Psoas muscle (tissue), 8 donors: ENCODE measurements around the gene NYAP2. TPM values are rescaled to one million over a fixed set of nuclear protein-coding genes. Genes with fewer than 3 reads are reported as not detected.

Source experiments
- ATAC-seq, 4 donors: fragments of 200-7000 bp; cut with Tn5 transposase; one replicate each; pipeline ENCODE4 v1.9.1; 2020; ENCODE audit warnings: moderate library complexity in 3 of 4, mild to moderate bottlenecking in 2 of 4
- DNase-seq, 2 donors: peaks; one replicate each; pipeline ENCODE4 v3.0.0-alpha.2; 2020
- H3K27ac ChIP-seq: fragments of 200-600 bp; one replicate; pipeline ENCODE4 v1.8.0; 2022
- H3K27me3 ChIP-seq, 3 donors: fragments of 200-600 bp in 1 of 3; one replicate each; pipeline versions ENCODE4 v1.6.1 to v1.8.0; 2013 to 2022; ENCODE audit warnings: low read length in 2 of 3, mild to moderate bottlenecking in 2 of 3, moderate library complexity in 1 of 3; ENCODE audit not compliant: insufficient read depth in 3 of 3
- H3K36me3 ChIP-seq, 2 donors: fragments of 200-600 bp in 1 of 2; one replicate each; pipeline versions ENCODE4 v1.6.1 to v1.8.0; 2013 to 2022; ENCODE audit warnings: low read depth in 1 of 2, mild to moderate bottlenecking in 1 of 2, moderate library complexity in 1 of 2; ENCODE audit not compliant: insufficient read depth in 1 of 2
- H3K4me1 ChIP-seq: fragments of 200-600 bp; one replicate; pipeline ENCODE4 v1.8.0; 2022
- H3K4me3 ChIP-seq: fragments of 200-600 bp; one replicate; pipeline ENCODE4 v1.8.0; 2022; ENCODE audit warnings: mild to moderate bottlenecking
- H3K9me3 ChIP-seq: fragments of 200-600 bp; one replicate; pipeline ENCODE4 v1.8.0; 2022
- CTCF ChIP-seq: fragments of 200-600 bp; IDR thresholded peaks from one replicate; pipeline ENCODE4 v1.8.0; 2022; ENCODE audit warnings: antibody characterized with exemption
- WGBS, 3 donors: extraction: QIAGEN DNeasy Blood & Tissue Kit; methylation state at CpG; one replicate each; pipeline versions ENCODE4 v1.1.6 to v1.1.7; 2013; 5-methylcytosine and 5-hydroxymethylcytosine counted together
- intact Hi-C, 2 donors: fragments of 100-400 bp; cut with DNase I; formaldehyde crosslinking; loops; one replicate each; pipeline versions ENCODE4 v1.11.0 to v1.14.2; 2022
- polyA plus RNA-seq, 3 donors: library from polyadenylated mRNA; stranded (reverse); fragments of 200-250 nt; gene quantifications; one replicate each; pipeline ENCODE4 v1.2.3, GENCODE V29; 2013
- total RNA-seq, 4 donors: library from RNA; stranded (reverse); fragmentation: NEBNext Ultra II Directional in 2 of 4; extraction: Animal tissue kit (Norgen Biotek cat#: 25700) in 2 of 4; gene quantifications; one replicate each; pipeline versions ENCODE4 v1.2.1 to v1.2.4, GENCODE V29; 2021 to 2023
- donor health status: healthy with polysubstance abuse.
- donor health status: DM: no; HTN: no; CAD: no; lungs with moderate emphysema.
- donor health status: Bipolar disorder and iron deficiency.
- donor health status: healthy.
- donor health status: DM: yes; HTN: yes; CAD: no.
- donor health status: DM: no; HTN: no; CAD: no.
- donor health status: DM: no; HTN: no; CAD: no.
- donor health status: DM: yes; HTN: yes; CAD: no.

The NYAP2 gene
- total and polyA plus RNA-seq, 7 donors = 0.03 to 5.0 (median 0.90) TPM

DNA sequence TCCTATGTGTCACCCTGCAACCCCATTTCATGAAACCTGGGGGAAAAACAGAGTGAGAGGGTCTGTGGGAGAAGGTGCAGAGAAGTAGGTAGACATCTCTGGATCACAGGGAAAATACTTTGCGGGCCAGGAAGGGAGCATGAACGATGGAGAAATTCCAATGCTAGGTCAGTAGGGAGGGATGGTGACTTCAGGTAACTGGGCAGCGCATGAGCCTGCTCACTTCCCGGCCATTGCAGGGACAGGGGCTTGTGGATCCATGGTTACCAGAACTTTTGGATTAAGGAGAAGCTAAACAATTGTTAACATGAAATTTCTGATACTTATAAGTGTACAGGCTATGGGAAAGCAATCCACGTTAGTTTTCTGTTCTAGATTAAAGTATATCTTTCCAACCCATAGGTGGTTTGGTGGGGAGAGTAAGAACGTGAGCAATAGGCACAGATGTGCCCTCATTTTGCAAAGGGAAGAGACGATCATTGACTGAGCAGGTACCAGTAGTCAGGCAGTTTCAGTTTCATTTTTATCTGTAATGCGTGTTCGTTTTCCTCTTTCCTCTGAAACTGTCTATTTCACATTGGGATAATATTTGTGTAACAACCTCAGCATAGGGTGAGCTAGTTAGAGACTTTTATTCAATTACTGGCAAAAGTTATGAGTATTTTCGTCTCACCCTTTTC is 65.0 kb downstream of the NYAP2 start:
- Histone ChIP-seq H3K27me3 (no peaks in the 10 kb centered on the region), H3K36me3 (no peaks in the 10 kb centered on the region), H3K9me3 (no peaks in the 10 kb centered on the region), H3K4me3 (no peak overlapping the region), H3K27ac (no peak overlapping the region), H3K4me1 (no peaks in the 10 kb centered on the region)
- no peak for TF ChIP-seq CTCF
- ATAC-seq (no peak), DNase-seq (no peak)
- intact Hi-C loops = no loop called here
- 76 to 83% (median 81%) methylated on average over 10 of the region's 10 CpGs for WGBS, 3 donors

DNA sequence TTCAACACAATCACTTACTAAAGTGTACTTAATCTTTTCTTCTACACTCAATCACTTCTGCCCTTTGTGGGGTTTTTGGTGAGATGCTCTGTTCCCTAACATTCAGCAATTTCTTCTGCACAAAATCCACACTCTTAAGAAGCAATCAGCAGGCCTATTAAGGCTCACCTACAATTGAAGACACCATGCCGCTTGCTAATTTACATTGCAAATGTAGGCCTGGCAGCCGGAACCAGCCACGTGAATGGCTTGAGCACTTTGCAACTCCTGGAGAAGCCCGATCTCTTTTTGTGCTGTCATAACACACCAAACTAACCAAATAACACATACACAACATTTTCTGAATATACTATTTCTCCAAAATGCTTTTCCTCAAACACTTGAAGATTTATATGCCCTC is 66.3 kb downstream of the NYAP2 start:
- no peak for DNase-seq
- Histone ChIP-seq H3K4me1 (no peaks in the 10 kb centered on the region), H3K36me3 (no peaks in the 10 kb centered on the region), H3K27me3 (no peaks in the 10 kb centered on the region), H3K27ac (no peak overlapping the region), H3K9me3 (no peaks in the 10 kb centered on the region), H3K4me3 (no peak overlapping the region)
- intact Hi-C loops = no loop called here
- no peak for TF ChIP-seq CTCF
- ATAC-seq = no peak
- WGBS, 3 donors = 81 to 86% (median 82%) methylated on average over 4 of the region's 4 CpGs

GRCh38 chr2:225466891-225467604 is 67.5 kb downstream of the NYAP2 start:
- no peaks in the 10 kb centered on the region for H3K27me3 ChIP-seq
- no peak for ATAC-seq
- no peaks in the 10 kb centered on the region for H3K9me3 ChIP-seq
- no peak overlapping the region for H3K27ac ChIP-seq
- no peaks in the 10 kb centered on the region for H3K4me1 ChIP-seq
- 83 to 85% (median 84%) methylated on average over 9 of the region's 9 CpGs for WGBS, 3 donors
- no peaks in the 10 kb centered on the region for H3K36me3 ChIP-seq
- no peak for TF ChIP-seq CTCF
- H3K4me3 ChIP-seq = no peak overlapping the region
- DNase-seq = no peak
- intact Hi-C loops = no loop called here

GRCh38 chr2:225468131-225468530 is 68.6 kb downstream of the NYAP2 start:
- Histone ChIP-seq H3K9me3 (no peaks in the 10 kb centered on the region), H3K36me3 (no peaks in the 10 kb centered on the region), H3K27ac (no peak overlapping the region), H3K4me1 (no peaks in the 10 kb centered on the region), H3K27me3 (no peaks in the 10 kb centered on the region), H3K4me3 (no peak overlapping the region)
- no peak for TF ChIP-seq CTCF
- DNase-seq (no peak), ATAC-seq (no peak)
- WGBS, 3 donors = 56 to 64% (median 63%) methylated on average over 2 of the region's 2 CpGs
- intact Hi-C loops = no loop called here
